CD4-positive, alpha-beta T cell (primary cell): ENCODE measurements around the gene COLQ. TPM values are rescaled to one million over a fixed set of nuclear protein-coding genes. Genes with fewer than 3 reads are reported as not detected.

ENCODE experiments used
- ATAC-seq: fragments of 200-7000 bp; cut with Tn5 transposase; one replicate; pipeline ENCODE4 v1.10.0; 2022; ENCODE audit warnings: mild to moderate bottlenecking; ENCODE audit not compliant: poor library complexity
- CTCF ChIA-PET: fragments of 350-600 bp; sonication (Branson Sonifier 250); formaldehyde crosslinking; loops from one replicate; lab custom pipeline; 2021; ENCODE audit warnings: antibody characterized with exemption, inconsistent platforms; lab: Charles Lee
- POLR2A ChIA-PET: fragments of 350-600 bp; sonication (Branson Sonifier 250); formaldehyde crosslinking; loops from one replicate; lab custom pipeline; 2021; ENCODE audit warnings: antibody characterized with exemption, inconsistent platforms; lab: Charles Lee
- DNase-seq, 14 experiments: peaks; one replicate each; pipeline ENCODE4 v3.0.0-alpha.2; 2013 to 2020; ENCODE audit warnings: mixed read lengths in 2 of 14
- H3K27ac ChIP-seq, 2 donors: one replicate each; pipeline versions ENCODE4 v1.5.1 to v1.7.0; 2013; ENCODE audit warnings: low read length in 2 of 2, low read depth in 1 of 2, mild to moderate bottlenecking in 1 of 2
- H3K27me3 ChIP-seq, 2 experiments: 1 replicate in 1 of 2; 2 replicates in 1 of 2; pipeline versions ENCODE4 v1.6.1 to v1.7.0; 2013; ENCODE audit warnings: low read length in 2 of 2, control low read depth in 1 of 2, mild to moderate bottlenecking in 1 of 2, moderate library complexity in 1 of 2; ENCODE audit not compliant: insufficient read depth in 2 of 2, control insufficient read depth in 1 of 2
- H3K36me3 ChIP-seq: one replicate; pipeline ENCODE4 v1.6.1; 2013; ENCODE audit warnings: low read length, control low read depth; ENCODE audit not compliant: insufficient read depth
- H3K4me1 ChIP-seq: one replicate; pipeline ENCODE4 v1.6.1; 2013; ENCODE audit warnings: low read length, control low read depth; ENCODE audit not compliant: insufficient read depth
- H3K4me3 ChIP-seq: one replicate; pipeline ENCODE4 v1.5.1; 2013; ENCODE audit warnings: mild to moderate bottlenecking, low read length, moderate library complexity
- H3K9me3 ChIP-seq, 2 experiments: 1 replicate in 1 of 2; 2 replicates in 1 of 2; pipeline versions ENCODE4 v1.6.1 to v1.7.0; 2013; ENCODE audit warnings: low read length in 2 of 2, mild to moderate bottlenecking in 2 of 2, control low read depth in 1 of 2, moderate library complexity in 1 of 2; ENCODE audit not compliant: control insufficient read depth in 1 of 2, insufficient read depth in 1 of 2
- H3K27ac Mint-ChIP-seq: one replicate; pipeline ENCODE4 v1.8.0; 2020; ENCODE audit warnings: mixed read lengths
- H3K27me3 Mint-ChIP-seq: one replicate; pipeline ENCODE4 v1.8.0; 2021; ENCODE audit warnings: mixed read lengths
- H3K36me3 Mint-ChIP-seq: one replicate; pipeline ENCODE4 v1.8.0; 2021; ENCODE audit warnings: low read depth, mixed read lengths
- H3K4me1 Mint-ChIP-seq: one replicate; pipeline ENCODE4 v1.8.0; 2021; ENCODE audit warnings: low read depth, mixed read lengths
- H3K4me3 Mint-ChIP-seq: one replicate; pipeline ENCODE4 v1.8.0; 2020; ENCODE audit warnings: mild to moderate bottlenecking, mixed read lengths
- H3K9me3 Mint-ChIP-seq: one replicate; pipeline ENCODE4 v1.8.0; 2020; ENCODE audit warnings: mixed read lengths
- CTCF ChIP-seq: fragments of 200-600 bp; IDR thresholded peaks from one replicate; pipeline ENCODE4 v1.8.0; 2022; ENCODE audit warnings: antibody characterized with exemption, mild to moderate bottlenecking
- intact Hi-C, 2 experiments: fragments of 100-400 bp; cut with DNase I in 1 of 2; cut with micrococcal nuclease in 1 of 2; formaldehyde crosslinking; loops; one replicate each; pipeline versions ENCODE4 v1.15.1 to v1.9.0; 2023 to 2025; cut with DNase I, micrococcal nuclease
- total RNA-seq, 174 experiments: library from RNA in 2 of 174; stranded (reverse) in 2 of 174; gene quantifications; one replicate each; pipeline ENCODE4 v1.2.3 and lab custom pipeline; 2021 to 2026

Gene COLQ
- total RNA-seq, 2 experiments from 2014 or later, result 3.5 to 3.7 TPM

- CTCF ChIA-PET, result no interaction called here
- no peaks in the 10 kb centered on the region for H3K36me3 Mint-ChIP-seq
- no peak overlapping the region for H3K27ac Mint-ChIP-seq
- intact Hi-C loops, result no loop called here
- H3K4me3 ChIP-seq, result no peak overlapping the region
- no peaks in the 10 kb centered on the region for H3K36me3 ChIP-seq
- TF ChIP-seq CTCF, result no peak
- DNase-seq (no peak), ATAC-seq (no peak)
- peaks cover 16% of the 10 kb centered on the region for H3K4me1 ChIP-seq
- H3K27me3 Mint-ChIP-seq, result no peaks in the 10 kb centered on the region
- no peak overlapping the region for H3K27ac ChIP-seq
- peaks cover 5% of the 10 kb centered on the region for H3K4me1 Mint-ChIP-seq
- H3K4me3 Mint-ChIP-seq, result no peak overlapping the region
- no peaks in the 10 kb centered on the region for H3K27me3 ChIP-seq
- H3K9me3 ChIP-seq, result no peaks in the 10 kb centered on the region
- H3K9me3 Mint-ChIP-seq, result no peaks in the 10 kb centered on the region
- POLR2A ChIA-PET, result no interaction called here
Measured at GRCh38 chr3:15514663-15515340, 6.7 kb downstream of the COLQ start.

GRCh38 chr3:15513810-15514662 is 7.5 kb downstream of the COLQ start:
- Mint-ChIP-seq H3K27me3 (no peaks in the 10 kb centered on the region), H3K27ac (no peak overlapping the region), H3K36me3 (no peaks in the 10 kb centered on the region), H3K9me3 (no peaks in the 10 kb centered on the region), H3K4me1 (peaks cover 5% of the 10 kb centered on the region), H3K4me3 (no peak overlapping the region)
- Histone ChIP-seq H3K9me3 (no peaks in the 10 kb centered on the region), H3K36me3 (no peaks in the 10 kb centered on the region), H3K27ac (no peak overlapping the region), H3K4me3 (no peak overlapping the region), H3K4me1 (peaks cover 13% of the 10 kb centered on the region), H3K27me3 (no peaks in the 10 kb centered on the region)
- CTCF ChIA-PET, result no interaction called here
- no peak for DNase-seq
- ATAC-seq, result no peak
- no peak for TF ChIP-seq CTCF
- POLR2A ChIA-PET, result no interaction called here
- intact Hi-C loops, result no loop called here

- H3K27ac Mint-ChIP-seq, result no peak overlapping the region
- H3K36me3 Mint-ChIP-seq, result no peaks in the 10 kb centered on the region
- CTCF ChIA-PET, result no interaction called here
- no peaks in the 10 kb centered on the region for H3K9me3 Mint-ChIP-seq
- H3K4me1 Mint-ChIP-seq, result peaks cover 5% of the 10 kb centered on the region
- H3K9me3 ChIP-seq, result no peaks in the 10 kb centered on the region
- intact Hi-C loops, result no loop called here
- H3K27ac ChIP-seq, result no peak overlapping the region
- no peaks in the 10 kb centered on the region for H3K27me3 Mint-ChIP-seq
- no peaks in the 10 kb centered on the region for H3K27me3 ChIP-seq
- no peak overlapping the region for H3K4me3 ChIP-seq
- ATAC-seq (no peak), DNase-seq (no peak)
- peaks cover 12% of the 10 kb centered on the region for H3K4me1 ChIP-seq
- no peak for TF ChIP-seq CTCF
- POLR2A ChIA-PET, result interaction anchor here (0.7 kb wide), 1 partner anchor 331 kb away, joined by 4 read pairs; no protein-coding TSS in a partner anchor
- H3K4me3 Mint-ChIP-seq, result no peak overlapping the region
- H3K36me3 ChIP-seq, result no peaks in the 10 kb centered on the region
Measured at GRCh38 chr3:15513116-15513515, 8.4 kb downstream of the COLQ start.
